ENCODE data around the gene CIAO2A.

GRCh38 chr15:64117759-64118487 lies 24.3 kb upstream of the CIAO2A start:
- TF ChIP-seq POLR2A (IDR thresholded peaks at IDR 0.05; ENCODE audit: low read length) (no peak), GATA1 (IDR thresholded peaks at IDR 0.05; ENCODE audit: low read depth, low read length) (no peak)

Data from erythroblast (primary cell).